Sigmoid colon (tissue), 7 donors: ENCODE results near the gene LHFPL6. TPM values are rescaled to one million over a fixed set of nuclear protein-coding genes. Genes with fewer than 3 reads are reported as not detected.

Experiments
- DNase-seq: peaks from one replicate; pipeline ENCODE4 v3.0.0-alpha.2; 2019
- H3K27ac ChIP-seq, 4 donors: fragments of 200-600 bp; sonication (generic); one replicate each; pipeline ENCODE4 v1.5.1; 2016 to 2019; ENCODE audit warnings: mild to moderate bottlenecking in 1 of 4
- H3K27me3 ChIP-seq, 3 donors: fragments of 200-600 bp; sonication (generic); one replicate each; pipeline ENCODE4 v1.5.1; 2019; ENCODE audit warnings: mild to moderate bottlenecking in 1 of 3
- H3K36me3 ChIP-seq, 4 donors: fragments of 200-600 bp; sonication (generic); one replicate each; pipeline ENCODE4 v1.5.1; 2016 to 2019
- H3K4me1 ChIP-seq, 4 donors: fragments of 200-600 bp; sonication (generic); one replicate each; pipeline ENCODE4 v1.5.1; 2017 to 2019
- H3K4me3 ChIP-seq, 4 donors: fragments of 200-600 bp; sonication (generic); one replicate each; pipeline ENCODE4 v1.5.1; 2017 to 2019; ENCODE audit warnings: mild to moderate bottlenecking in 2 of 4, moderate library complexity in 1 of 4
- H3K9me3 ChIP-seq, 4 donors: fragments of 200-600 bp in 3 of 4; sonication (generic) in 3 of 4; one replicate each; pipeline versions ENCODE4 v1.5.1 to v1.6.1; 2013 to 2019
- EP300 ChIP-seq, 4 donors: sonication (generic); formaldehyde crosslinking; IDR thresholded peaks; one replicate each; pipeline ENCODE4 v1.6.1; 2017; ENCODE audit warnings: antibody characterized with exemption in 4 of 4
- POLR2A ChIP-seq, 2 donors: fragments of 450-650 bp; IDR thresholded peaks; one replicate each; pipeline ENCODE4 v1.6.1; 2016; ENCODE audit warnings: antibody characterized with exemption in 2 of 2, mild to moderate bottlenecking in 2 of 2, moderate library complexity in 2 of 2
- POLR2AphosphoS5 ChIP-seq, 4 donors: sonication (generic); formaldehyde crosslinking; IDR thresholded peaks; one replicate each; pipeline ENCODE4 v1.6.1; 2017; ENCODE audit warnings: antibody characterized with exemption in 4 of 4
- WGBS, 2 donors: extraction: QIAGEN DNeasy Blood & Tissue Kit; methylation state at CpG; one replicate each; pipeline ENCODE4 v1.1.7; 2013; 5-methylcytosine and 5-hydroxymethylcytosine counted together
- intact Hi-C: fragments of 100-400 bp; cut with DNase I; formaldehyde crosslinking; loops from one replicate; pipeline ENCODE4 v1.15.1; 2023
- polyA plus RNA-seq, 3 donors: library from polyadenylated mRNA; stranded (reverse); fragments of 200-250 nt; gene quantifications; one replicate each; pipeline ENCODE4 v1.2.3, GENCODE V29; 2013
- total RNA-seq, 4 donors: library from RNA; depleted of rRNA; stranded (reverse); fragments of >200 nt; gene quantifications; one replicate each; pipeline ENCODE4 v1.1.0, GENCODE V29; 2016
- TF ChIP-seq, protein P1 (sequence below), 4 experiments: fragments of 450-650 bp in 3 of 4; fragments of 200-600 bp in 1 of 4; IDR thresholded peaks; one replicate each; pipeline ENCODE4 v1.5.1; 2016 to 2019; ENCODE audit warnings: antibody characterized with exemption in 4 of 4, mild to moderate bottlenecking in 3 of 4, moderate library complexity in 2 of 4
- donor health status: healthy with polysubstance abuse.
- donor health status: Bipolar disorder and iron deficiency.
- donor health status: healthy.

LHFPL6 gene
- total and polyA plus RNA-seq, 7 donors = 2.5 to 69.2 (median 41.7) TPM

DNA sequence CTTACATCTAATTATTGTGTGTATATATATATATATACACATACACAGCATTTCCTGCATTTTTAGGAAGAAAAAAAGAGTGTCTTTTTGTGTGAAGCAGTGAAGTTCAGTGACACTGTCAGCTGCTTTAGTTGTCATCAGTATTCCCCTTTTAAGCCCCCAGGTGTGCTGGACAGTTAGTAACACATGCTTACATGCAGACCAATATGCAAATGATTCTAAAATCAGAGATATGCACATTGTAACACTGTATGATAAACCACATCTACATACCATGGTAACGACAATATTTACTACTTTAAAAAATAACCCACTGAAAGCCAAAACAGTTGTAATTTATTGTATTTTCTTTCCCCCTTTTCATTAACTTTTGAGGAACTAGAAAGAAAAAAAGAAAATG lies 16.8 kb downstream of the LHFPL6 start:
- H3K27me3 ChIP-seq = no peaks in the 10 kb centered on the region
- no peak for DNase-seq
- H3K36me3 ChIP-seq = no peaks in the 10 kb centered on the region
- intact Hi-C loops = no loop called here
- H3K4me3 ChIP-seq = no peak overlapping the region
- H3K9me3 ChIP-seq = no peaks in the 10 kb centered on the region
- 69 to 76% methylated on average over 1 of the region's 1 CpG for whole genome bisulfite sequencing, 2 donors
- TF ChIP-seq, protein P1, sequence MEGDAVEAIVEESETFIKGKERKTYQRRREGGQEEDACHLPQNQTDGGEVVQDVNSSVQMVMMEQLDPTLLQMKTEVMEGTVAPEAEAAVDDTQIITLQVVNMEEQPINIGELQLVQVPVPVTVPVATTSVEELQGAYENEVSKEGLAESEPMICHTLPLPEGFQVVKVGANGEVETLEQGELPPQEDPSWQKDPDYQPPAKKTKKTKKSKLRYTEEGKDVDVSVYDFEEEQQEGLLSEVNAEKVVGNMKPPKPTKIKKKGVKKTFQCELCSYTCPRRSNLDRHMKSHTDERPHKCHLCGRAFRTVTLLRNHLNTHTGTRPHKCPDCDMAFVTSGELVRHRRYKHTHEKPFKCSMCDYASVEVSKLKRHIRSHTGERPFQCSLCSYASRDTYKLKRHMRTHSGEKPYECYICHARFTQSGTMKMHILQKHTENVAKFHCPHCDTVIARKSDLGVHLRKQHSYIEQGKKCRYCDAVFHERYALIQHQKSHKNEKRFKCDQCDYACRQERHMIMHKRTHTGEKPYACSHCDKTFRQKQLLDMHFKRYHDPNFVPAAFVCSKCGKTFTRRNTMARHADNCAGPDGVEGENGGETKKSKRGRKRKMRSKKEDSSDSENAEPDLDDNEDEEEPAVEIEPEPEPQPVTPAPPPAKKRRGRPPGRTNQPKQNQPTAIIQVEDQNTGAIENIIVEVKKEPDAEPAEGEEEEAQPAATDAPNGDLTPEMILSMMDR (IDR thresholded peaks at IDR 0.05) = no peak
- H3K27ac ChIP-seq = no peak overlapping the region
- H3K4me1 ChIP-seq = peaks cover 0 to 23% (median 13%) of the 10 kb centered on the region in 4 donors

- TF ChIP-seq, protein P1 (IDR thresholded peaks at IDR 0.05) = no peak
- no peak for TF ChIP-seq POLR2A (IDR thresholded peaks at IDR 0.05)
- TF ChIP-seq EP300 (IDR thresholded peaks at IDR 0.05) = no peak
- no peak for TF ChIP-seq POLR2AphosphoS5 (IDR thresholded peaks at IDR 0.05)
- H3K27ac ChIP-seq = no peak overlapping the region
- peaks cover 0 to 23% (median 13%) of the 10 kb centered on the region in 4 donors for H3K4me1 ChIP-seq
- no peak overlapping the region for H3K4me3 ChIP-seq
- H3K36me3 ChIP-seq = no peaks in the 10 kb centered on the region
- WGBS, 2 donors = 57 to 59% methylated on average over 3 of the region's 3 CpGs
- no peaks in the 10 kb centered on the region for H3K9me3 ChIP-seq
- no peaks in the 10 kb centered on the region for H3K27me3 ChIP-seq
- intact Hi-C loops = no loop called here
- DNase-seq = no peak
Measured at GRCh38 chr13:39585219-39585618, 17.8 kb downstream of the LHFPL6 start.

DNA sequence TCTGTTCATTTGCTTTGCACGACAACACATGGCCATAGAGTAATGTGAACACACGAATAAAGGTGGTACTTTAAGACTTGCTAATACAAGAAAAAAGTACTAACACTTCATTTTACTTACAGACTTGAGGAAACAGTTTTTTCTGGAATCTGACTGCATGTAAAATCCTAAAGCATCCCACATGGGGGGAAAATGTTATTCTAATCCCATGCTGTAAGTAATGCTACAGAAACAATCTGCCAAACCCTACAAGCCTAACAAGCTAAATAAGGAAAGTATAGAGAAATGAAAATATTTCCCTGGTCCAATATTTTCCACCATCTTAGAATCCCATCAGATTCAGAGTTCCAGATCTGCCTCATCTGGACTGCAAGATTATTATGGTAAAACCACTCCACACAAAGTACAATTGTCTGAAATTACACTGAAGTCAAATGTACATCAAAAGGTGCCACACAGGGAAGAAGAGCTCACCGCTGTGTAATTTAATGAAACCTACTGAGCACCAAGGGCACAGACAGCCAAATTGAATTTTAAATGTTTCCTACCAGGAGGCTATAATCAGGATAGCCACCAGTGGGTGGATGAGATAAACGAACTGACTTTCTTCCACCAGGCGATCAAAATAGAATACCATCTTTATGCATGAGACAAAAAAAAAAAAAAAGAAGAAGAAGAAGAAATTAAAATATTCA lies 22.0 kb downstream of the LHFPL6 start:
- no peaks in the 10 kb centered on the region for H3K36me3 ChIP-seq
- H3K4me3 ChIP-seq = no peak overlapping the region
- DNase-seq = no peak
- H3K27ac ChIP-seq = no peak overlapping the region
- 69 to 80% methylated on average over 5 of the region's 5 CpGs for WGBS, 2 donors
- no peaks in the 10 kb centered on the region for H3K9me3 ChIP-seq
- H3K27me3 ChIP-seq = no peaks in the 10 kb centered on the region
- intact Hi-C loops = no loop called here
- peaks cover 0 to 16% (median 10%) of the 10 kb centered on the region in 4 donors for H3K4me1 ChIP-seq
- TF ChIP-seq EP300 (IDR thresholded peaks at IDR 0.05) (no peak), POLR2A (IDR thresholded peaks at IDR 0.05) (no peak), POLR2AphosphoS5 (IDR thresholded peaks at IDR 0.05) (no peak)
- TF ChIP-seq, protein P1 (IDR thresholded peaks at IDR 0.05) = no peak

DNA sequence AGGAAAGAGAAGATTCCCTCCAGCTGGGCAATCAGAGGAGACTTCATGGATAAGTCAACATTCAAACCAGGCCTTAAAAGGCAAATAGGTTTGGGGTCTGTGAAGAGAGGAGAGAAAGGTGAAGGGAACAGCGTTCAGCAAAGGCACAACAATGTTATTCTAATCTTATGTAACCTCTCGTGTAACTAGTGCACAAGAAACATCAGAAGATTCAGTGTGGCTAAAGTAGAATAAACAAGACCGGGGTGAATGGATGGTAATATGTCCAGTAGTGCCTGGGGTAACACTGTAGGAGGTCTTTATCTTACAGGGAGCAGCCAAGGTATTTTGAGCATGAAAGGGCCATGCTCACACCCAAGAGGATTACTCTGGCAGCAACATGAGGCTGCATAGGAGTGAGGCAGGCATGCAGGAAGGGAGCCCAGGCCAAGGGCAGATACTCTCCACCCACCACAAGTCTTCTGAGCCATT lies 24.1 kb downstream of the LHFPL6 start:
- no peaks in the 10 kb centered on the region for H3K27me3 ChIP-seq
- WGBS, 2 donors = 87% methylated on average over 3 of the region's 3 CpGs
- intact Hi-C loops = no loop called here
- H3K4me3 ChIP-seq = no peak overlapping the region
- no peaks in the 10 kb centered on the region for H3K36me3 ChIP-seq
- H3K4me1 ChIP-seq = peaks cover 0 to 16% (median 6%) of the 10 kb centered on the region in 4 donors
- DNase-seq = no peak
- no peaks in the 10 kb centered on the region for H3K9me3 ChIP-seq
- TF ChIP-seq POLR2AphosphoS5 (IDR thresholded peaks at IDR 0.05) = no peak
- TF ChIP-seq POLR2A (IDR thresholded peaks at IDR 0.05) = no peak
- TF ChIP-seq EP300 (IDR thresholded peaks at IDR 0.05) = no peak
- TF ChIP-seq, protein P1 (IDR thresholded peaks at IDR 0.05) = no peak
- H3K27ac ChIP-seq = no peak overlapping the region
